Tibial nerve (tissue), 3 donors: Measurements from ENCODE around the gene TCP11.

ENCODE experiments used
- CTCF ChIP-seq, 5 experiments: fragments of 200-600 bp in 3 of 5; fragments of 450-650 bp in 2 of 5; sonication (generic) in 3 of 5; IDR thresholded peaks; one replicate each; pipeline ENCODE4 v1.5.1; 2016 to 2019; ENCODE audit warnings: antibody characterized with exemption in 5 of 5, mild to moderate bottlenecking in 3 of 5, moderate library complexity in 2 of 5
- POLR2A ChIP-seq, 2 donors: fragments of 450-650 bp; IDR thresholded peaks; one replicate each; pipeline ENCODE4 v1.6.1; 2017; ENCODE audit warnings: antibody characterized with exemption in 2 of 2, mild to moderate bottlenecking in 2 of 2, moderate library complexity in 2 of 2

GRCh38 chr6:35136185-35136584, 5.0 kb downstream of the TCP11 start:
- TF ChIP-seq POLR2A (IDR thresholded peaks at IDR 0.05) (no peak), CTCF (IDR thresholded peaks at IDR 0.05) (no peak)
